ENCODE measurements around the gene POLD3.

GRCh38 chr11:74642912-74643311 lies 50.5 kb downstream of the POLD3 start:
- no peak for TF ChIP-seq CTCF (IDR thresholded peaks at IDR 0.05)
- no peak for TF ChIP-seq POLR2A (IDR thresholded peaks at IDR 0.05)

Measured in thyroid gland (tissue), 4 donors.